Lung (tissue), 12 donors: ENCODE data around the gene FAM78A. TPM values are rescaled to one million over a fixed set of nuclear protein-coding genes. Genes with fewer than 3 reads are reported as not detected.

Experiments
- ATAC-seq: fragments of 200-7000 bp; cut with Tn5 transposase; one replicate; pipeline ENCODE4 v1.9.1; 2020; ENCODE audit warnings: moderate number of reproducible peaks; ENCODE audit not compliant: insufficient read depth, low FRiP score
- DNase-seq, 3 donors: peaks; one replicate each; pipeline ENCODE4 v3.0.0-alpha.2; 2013 to 2017
- H3K27ac ChIP-seq, 2 donors: one replicate each; pipeline ENCODE4 v1.5.1; 2013; ENCODE audit warnings: mild to moderate bottlenecking in 2 of 2, moderate library complexity in 2 of 2, control low read depth in 1 of 2, inconsistent platforms in 1 of 2, low read depth in 1 of 2, low read length in 1 of 2
- H3K27me3 ChIP-seq, 3 donors: one replicate each; pipeline ENCODE4 v1.5.1; 2013; ENCODE audit warnings: low read length in 2 of 3; ENCODE audit not compliant: control insufficient read depth in 3 of 3, insufficient read depth in 3 of 3
- H3K36me3 ChIP-seq, 4 donors: one replicate each; pipeline ENCODE4 v1.5.1; 2013; ENCODE audit warnings: low read length in 4 of 4, mild to moderate bottlenecking in 1 of 4, moderate library complexity in 1 of 4; ENCODE audit not compliant: control insufficient read depth in 4 of 4, insufficient read depth in 4 of 4
- H3K4me1 ChIP-seq, 5 donors: one replicate each; pipeline ENCODE4 v1.5.1; 2013; ENCODE audit warnings: low read length in 5 of 5, mild to moderate bottlenecking in 2 of 5, moderate library complexity in 1 of 5; ENCODE audit not compliant: control insufficient read depth in 5 of 5, insufficient read depth in 5 of 5
- H3K4me3 ChIP-seq: one replicate; pipeline ENCODE4 v1.5.1; 2013; ENCODE audit warnings: mild to moderate bottlenecking, control low read depth, moderate library complexity
- H3K9ac ChIP-seq, 2 donors: one replicate each; pipeline ENCODE4 v1.5.1; 2013; ENCODE audit warnings: low read length in 2 of 2, control low read depth in 1 of 2; ENCODE audit not compliant: insufficient read depth in 1 of 2
- H3K9me3 ChIP-seq, 4 donors: one replicate each; pipeline ENCODE4 v1.5.1; 2013; ENCODE audit warnings: low read length in 3 of 4, mild to moderate bottlenecking in 1 of 4, moderate library complexity in 1 of 4; ENCODE audit not compliant: control insufficient read depth in 4 of 4, insufficient read depth in 3 of 4
- CTCF ChIP-seq: IDR thresholded peaks from 2 replicates; pipeline ENCODE4 v1.5.1; 2012; ENCODE audit warnings: mild to moderate bottlenecking; ENCODE audit errors: control extremely low read depth, extremely low read depth
- WGBS, 2 donors: extraction: QIAGEN DNeasy Blood & Tissue Kit; methylation state at CpG; one replicate each; pipeline ENCODE4 v1.1.7; 2013; 5-methylcytosine and 5-hydroxymethylcytosine counted together
- polyA plus RNA-seq, 2 donors: library from polyadenylated mRNA; stranded (reverse); fragments of 200-250 nt; gene quantifications; one replicate each; pipeline ENCODE4 v1.2.1, GENCODE V29; 2013
- total RNA-seq, 2 donors: library from RNA; depleted of rRNA in 1 of 2; stranded (reverse); fragments of >200 nt in 1 of 2; gene quantifications; one replicate each; pipeline ENCODE4 v1.2.1, GENCODE V29; 2014 to 2021
- donor health status: control.
- donor health status: control.
- donor health status: Bipolar disorder and iron deficiency.
- donor health status: healthy.
- donor health status: DM: yes; HTN: yes; CAD: no.

FAM78A gene
- total and polyA plus RNA-seq, 4 donors: 5.4 to 10.8 (median 7.8) TPM

- H3K4me1 ChIP-seq: peaks cover 0 to 10% (median 4%) of the 10 kb centered on the region in 5 donors
- H3K36me3 ChIP-seq: no peaks in the 10 kb centered on the region
- TF ChIP-seq CTCF: no peak
- ATAC-seq: no peak
- 76 to 89% methylated on average over 11 of the region's 11 CpGs for WGBS, 2 donors
- H3K4me3 ChIP-seq: no peak overlapping the region
- H3K9ac ChIP-seq: no peak overlapping the region
- DNase-seq: no peak
- H3K9me3 ChIP-seq: no peaks in the 10 kb centered on the region
- H3K27ac ChIP-seq: peak overlapping the region in 1 of 2 donors; percentile 45
- peaks cover 0 to 49% (median 31%) of the 10 kb centered on the region in 3 donors for H3K27me3 ChIP-seq
Measured at GRCh38 chr9:131279196-131279862, 3.0 kb upstream of the FAM78A start.

- peaks cover 0 to 49% (median 31%) of the 10 kb centered on the region in 3 donors for H3K27me3 ChIP-seq
- peak overlapping the region in 1 of 2 donors; percentile 45 for H3K27ac ChIP-seq
- peaks cover 0 to 10% (median 4%) of the 10 kb centered on the region in 5 donors for H3K4me1 ChIP-seq
- H3K9ac ChIP-seq: no peak overlapping the region
- no peak for DNase-seq
- H3K36me3 ChIP-seq: no peaks in the 10 kb centered on the region
- H3K4me3 ChIP-seq: no peak overlapping the region
- no peak for ATAC-seq
- 42 to 46% methylated on average over 10 of the region's 10 CpGs for WGBS, 2 donors
- no peaks in the 10 kb centered on the region for H3K9me3 ChIP-seq
- TF ChIP-seq CTCF: no peak
Measured at GRCh38 chr9:131278702-131279111, 2.4 kb upstream of the FAM78A start.

- no peaks in the 10 kb centered on the region for H3K36me3 ChIP-seq
- H3K9ac ChIP-seq: no peak overlapping the region
- peak overlapping the region in 1 of 2 donors; percentile 95 for H3K27ac ChIP-seq
- ATAC-seq: peak; percentile 35
- H3K4me1 ChIP-seq: peaks cover 0 to 8% (median 4%) of the 10 kb centered on the region in 5 donors
- peaks cover 0 to 49% (median 27%) of the 10 kb centered on the region in 3 donors for H3K27me3 ChIP-seq
- peak overlapping the region; percentile 51 for H3K4me3 ChIP-seq
- 8 to 14% methylated on average over 36 to 59 of the region's 59 CpGs for WGBS, 2 donors
- no peaks in the 10 kb centered on the region for H3K9me3 ChIP-seq
- DNase-seq: peak; percentile 88 to 91 (median 89)
- no peak for TF ChIP-seq CTCF
Measured at GRCh38 chr9:131277910-131278701, 1.8 kb upstream of the FAM78A start.
